ENCODE results near the gene PROK1.

Gene PROK1

DNA sequence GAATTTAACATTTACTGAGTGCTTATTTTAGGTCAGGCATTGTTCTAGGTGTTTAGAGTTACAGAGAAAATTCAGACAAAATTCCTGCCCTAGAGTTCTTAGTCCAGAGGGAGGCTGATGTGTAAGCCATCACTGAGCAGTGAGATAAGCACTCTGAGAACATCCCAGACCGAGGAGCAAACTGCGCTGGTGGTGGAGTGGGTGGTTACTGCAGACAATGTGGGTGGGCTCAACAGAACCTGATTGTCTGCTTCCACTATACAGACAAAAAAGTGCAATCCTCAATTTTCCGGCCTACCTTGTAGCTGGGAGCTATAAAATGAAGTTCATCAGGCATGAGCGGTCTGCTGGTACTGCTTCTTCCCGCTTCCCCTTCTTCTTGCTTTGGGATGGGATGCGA is 23.5 kb downstream of the PROK1 start:
- TF ChIP-seq, protein P1, sequence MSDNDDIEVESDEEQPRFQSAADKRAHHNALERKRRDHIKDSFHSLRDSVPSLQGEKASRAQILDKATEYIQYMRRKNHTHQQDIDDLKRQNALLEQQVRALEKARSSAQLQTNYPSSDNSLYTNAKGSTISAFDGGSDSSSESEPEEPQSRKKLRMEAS (IDR thresholded peaks at IDR 0.05; ENCODE audit: low read depth, low read length), result no peak
- no peak for TF ChIP-seq CTCF (IDR thresholded peaks at IDR 0.05; ENCODE audit: low read depth, low read length)
- TF ChIP-seq MYC (IDR thresholded peaks at IDR 0.05; ENCODE audit: low read depth, low read length), result no peak
- no peak for TF ChIP-seq POLR2A (IDR thresholded peaks at IDR 0.05; ENCODE audit: extremely low read depth, insufficient read length)
- no peak for DNase-seq (ENCODE audit: low read depth)

GRCh38 chr1:110475362-110476027 is 24.5 kb downstream of the PROK1 start:
- H3K4me3 ChIP-seq (ENCODE audit: low read depth, low read length), result no peak overlapping the region
- no peak for DNase-seq (ENCODE audit: low read depth)
- TF ChIP-seq MYC (IDR thresholded peaks at IDR 0.05; ENCODE audit: low read depth, low read length) (no peak), CTCF (IDR thresholded peaks at IDR 0.05; ENCODE audit: low read depth, low read length) (no peak), POLR2A (IDR thresholded peaks at IDR 0.05; ENCODE audit: extremely low read depth, insufficient read length) (no peak)
- TF ChIP-seq, protein P1 (IDR thresholded peaks at IDR 0.05; ENCODE audit: low read depth, low read length), result no peak

More for the DNA sequence above, 23.5 kb downstream of the PROK1 start:
- no peak overlapping the region for H3K4me3 ChIP-seq (ENCODE audit: low read depth, low read length)

GRCh38 chr1:110476028-110476765 is 25.2 kb downstream of the PROK1 start:
- H3K4me3 ChIP-seq (ENCODE audit: low read depth, low read length), result no peak overlapping the region
- DNase-seq (ENCODE audit: low read depth), result no peak
- TF ChIP-seq POLR2A (IDR thresholded peaks at IDR 0.05; ENCODE audit: extremely low read depth, insufficient read length) (no peak), MYC (IDR thresholded peaks at IDR 0.05; ENCODE audit: low read depth, low read length) (no peak)

DNA sequence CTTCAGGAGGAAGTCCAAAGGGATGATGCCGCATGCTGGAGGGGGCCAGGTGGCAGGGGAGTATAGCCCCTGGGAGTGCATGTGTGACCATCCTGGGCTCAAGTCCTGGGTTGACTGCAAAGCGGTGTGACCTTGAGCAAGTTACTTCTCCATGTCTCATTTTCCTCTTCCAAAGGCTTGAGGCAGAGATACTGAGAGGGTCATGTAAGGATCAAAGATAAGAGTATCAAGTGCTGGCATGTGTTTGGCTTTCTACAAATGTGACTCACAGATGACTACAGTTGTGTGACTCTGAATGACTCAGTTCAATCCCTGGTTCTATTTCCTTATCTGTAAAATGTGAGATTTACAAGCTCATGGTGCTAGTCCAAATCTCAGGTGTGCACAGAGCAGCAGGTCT is 26.1 kb downstream of the PROK1 start:
- TF ChIP-seq CTCF (IDR thresholded peaks at IDR 0.05; ENCODE audit: low read depth, low read length) (no peak), POLR2A (IDR thresholded peaks at IDR 0.05; ENCODE audit: extremely low read depth, insufficient read length) (no peak), MYC (IDR thresholded peaks at IDR 0.05; ENCODE audit: low read depth, low read length) (no peak)
- TF ChIP-seq, protein P1 (IDR thresholded peaks at IDR 0.05; ENCODE audit: low read depth, low read length), result no peak
- H3K4me3 ChIP-seq (ENCODE audit: low read depth, low read length), result no peak overlapping the region
- no peak for DNase-seq (ENCODE audit: low read depth)

- no peak overlapping the region for H3K4me3 ChIP-seq (ENCODE audit: low read depth, low read length)
- peak; percentile 21 for DNase-seq (ENCODE audit: low read depth)
- TF ChIP-seq CTCF (IDR thresholded peaks at IDR 0.05; ENCODE audit: low read depth, low read length) (peak; percentile 21), MYC (IDR thresholded peaks at IDR 0.05; ENCODE audit: low read depth, low read length) (no peak)
- TF ChIP-seq, protein P1 (IDR thresholded peaks at IDR 0.05; ENCODE audit: low read depth, low read length), result no peak
Observed at GRCh38 chr1:110477445-110477957, 26.6 kb downstream of the PROK1 start.

GRCh38 chr1:110477967-110478640 is 27.2 kb downstream of the PROK1 start:
- no peak for DNase-seq (ENCODE audit: low read depth)
- TF ChIP-seq, protein P1 (IDR thresholded peaks at IDR 0.05; ENCODE audit: low read depth, low read length), result no peak
- TF ChIP-seq CTCF (IDR thresholded peaks at IDR 0.05; ENCODE audit: low read depth, low read length) (no peak), POLR2A (IDR thresholded peaks at IDR 0.05; ENCODE audit: extremely low read depth, insufficient read length) (no peak), MYC (IDR thresholded peaks at IDR 0.05; ENCODE audit: low read depth, low read length) (no peak)
- H3K4me3 ChIP-seq (ENCODE audit: low read depth, low read length), result no peak overlapping the region
